HG02840 (cell line): Measurements from ENCODE around the gene ERC1.

ENCODE experiments used
- ATAC-seq: cut with Tn5 transposase; IDR thresholded peaks from one replicate; pipeline ENCODE4 v1.9.1; 2021; ENCODE audit warnings: mild to moderate bottlenecking, moderate library complexity, moderate number of reproducible peaks; ENCODE audit not compliant: unreplicated experiment, low FRiP score

The ERC1 gene

GRCh38 chr12:1459339-1459738 is 468.3 kb downstream of the ERC1 start:
- ATAC-seq = no peak

DNA sequence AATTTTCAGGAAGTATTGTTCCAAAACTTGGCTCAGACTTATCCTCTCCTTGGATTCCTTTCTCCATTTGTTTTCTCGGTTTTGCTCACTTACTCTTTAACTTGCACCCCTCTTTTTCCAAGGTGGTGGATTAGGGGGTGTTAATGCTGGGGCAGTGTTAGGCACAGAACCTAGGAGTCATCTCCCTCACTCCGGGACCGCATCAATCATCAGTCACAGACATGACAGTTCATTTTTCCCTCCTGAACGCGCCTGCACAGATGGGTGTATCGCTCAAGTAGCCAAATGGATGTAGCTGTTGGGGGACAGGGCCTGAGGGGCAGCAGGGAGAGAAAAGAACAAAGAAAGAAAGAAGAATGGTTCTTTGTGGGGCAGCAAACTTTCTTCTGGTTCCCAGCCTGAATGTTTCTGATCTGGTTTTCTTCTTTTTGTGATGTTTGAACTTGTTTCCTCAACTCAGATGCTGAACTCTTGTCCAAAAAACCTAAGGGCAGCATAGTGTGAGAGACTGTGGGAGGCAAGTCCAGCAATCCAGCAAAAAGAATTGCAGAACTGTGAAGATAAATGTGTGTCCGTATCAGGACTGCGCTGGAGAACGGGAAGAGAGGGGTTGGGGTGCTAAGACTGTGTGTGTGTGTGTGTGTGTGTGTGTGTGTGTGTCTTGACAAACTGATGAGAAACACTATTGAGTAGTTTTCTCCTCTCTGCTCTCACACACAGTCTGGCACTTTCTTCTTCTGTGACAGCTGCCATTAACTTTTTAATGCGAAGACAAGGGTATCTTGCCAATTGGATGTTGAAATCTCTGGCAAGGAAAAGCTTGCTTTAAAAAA is 472.3 kb downstream of the ERC1 start:
- no peak for ATAC-seq

- no peak for ATAC-seq
Measured at GRCh38 chr12:1464925-1465324, 473.9 kb downstream of the ERC1 start.

DNA sequence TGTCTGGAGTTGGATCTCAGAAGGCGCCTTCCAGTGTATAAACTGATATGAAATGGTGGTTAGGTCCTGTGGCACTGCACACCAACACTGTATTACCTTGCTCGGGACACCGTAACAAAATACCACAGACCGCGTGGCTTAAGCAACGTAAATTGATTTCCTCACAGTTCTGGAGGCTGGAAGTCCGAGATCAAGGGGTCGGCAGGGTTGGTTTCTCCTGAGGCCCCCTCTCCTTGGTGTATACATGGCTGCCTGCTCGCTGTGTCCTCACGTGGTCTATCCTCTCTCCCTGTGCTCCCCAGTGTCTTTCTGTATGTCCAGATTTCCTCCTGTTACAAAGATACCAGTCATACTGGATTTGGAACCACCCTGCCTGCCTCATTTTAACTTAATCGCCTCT is 475.0 kb downstream of the ERC1 start:
- no peak for ATAC-seq

GRCh38 chr12:1466481-1467154 is 475.6 kb downstream of the ERC1 start:
- no peak for ATAC-seq

DNA sequence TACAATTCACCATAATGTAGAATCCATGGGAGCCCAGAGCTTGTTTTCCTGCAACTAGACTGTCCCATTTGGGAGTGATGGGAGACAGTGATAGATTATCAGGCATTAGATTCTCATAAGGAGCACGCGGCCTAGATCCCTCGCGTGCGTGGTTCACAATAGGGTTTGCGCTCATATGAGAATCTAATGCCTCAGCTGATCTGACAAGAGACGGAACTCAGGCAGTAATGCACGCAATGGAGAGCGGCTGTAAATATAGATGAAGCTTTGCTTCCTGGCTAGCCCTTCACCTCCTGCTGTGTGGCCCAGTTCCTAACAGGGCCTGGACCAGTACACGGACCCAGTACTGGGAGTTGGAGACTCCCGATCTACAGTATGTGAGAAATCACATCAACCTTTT is 476.7 kb downstream of the ERC1 start:
- ATAC-seq = no peak

- ATAC-seq = no peak
Measured at GRCh38 chr12:1469070-1469469, 478.0 kb downstream of the ERC1 start.

GRCh38 chr12:1470051-1470450 is 479.0 kb downstream of the ERC1 start:
- no peak for ATAC-seq

DNA sequence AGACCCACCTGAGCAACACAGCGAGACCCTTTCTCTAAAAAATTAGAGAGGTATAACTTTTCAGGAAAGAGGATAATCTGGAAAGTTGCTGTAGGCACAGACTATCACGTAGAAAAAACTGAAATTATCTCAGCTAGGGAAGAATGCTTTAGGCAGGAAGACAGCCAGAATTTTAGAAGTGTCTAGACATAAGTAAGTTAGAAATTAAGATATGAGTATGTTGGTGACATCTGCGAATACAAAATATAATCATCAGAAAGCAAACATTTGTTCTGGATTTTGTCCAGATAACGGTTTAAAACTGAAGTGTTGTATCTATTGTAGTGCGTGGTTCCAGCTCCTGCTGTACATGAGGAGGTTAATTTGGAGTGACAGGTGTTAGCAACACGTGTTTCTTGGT is 480.2 kb downstream of the ERC1 start:
- ATAC-seq = no peak

GRCh38 chr12:1473418-1473817 is 482.4 kb downstream of the ERC1 start:
- no peak for ATAC-seq

GRCh38 chr12:1474041-1474573 is 483.1 kb downstream of the ERC1 start:
- no peak for ATAC-seq

- no peak for ATAC-seq
Measured at GRCh38 chr12:1474574-1475153, 483.6 kb downstream of the ERC1 start.

- no peak for ATAC-seq
Measured at GRCh38 chr12:1479645-1480044, 488.6 kb downstream of the ERC1 start.

DNA sequence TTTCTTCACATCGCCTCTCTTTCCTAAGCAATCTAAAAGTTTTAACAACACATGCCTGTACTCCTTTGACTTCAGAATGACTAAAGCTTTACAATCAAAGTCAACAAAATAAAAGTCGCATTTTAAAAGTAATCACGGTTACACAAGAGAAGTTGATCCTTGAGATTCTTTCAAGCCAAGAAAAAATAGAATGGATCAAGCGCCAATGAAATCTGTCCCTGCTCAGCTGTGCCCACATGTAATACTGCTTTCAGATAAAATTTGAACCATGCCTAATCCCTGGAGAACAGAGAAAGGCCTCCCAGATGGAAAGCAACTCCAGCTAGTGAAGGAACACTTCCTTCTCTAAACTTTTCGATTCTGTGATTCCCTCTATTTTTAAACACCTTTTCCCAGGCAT is 490.3 kb downstream of the ERC1 start:
- no peak for ATAC-seq

DNA sequence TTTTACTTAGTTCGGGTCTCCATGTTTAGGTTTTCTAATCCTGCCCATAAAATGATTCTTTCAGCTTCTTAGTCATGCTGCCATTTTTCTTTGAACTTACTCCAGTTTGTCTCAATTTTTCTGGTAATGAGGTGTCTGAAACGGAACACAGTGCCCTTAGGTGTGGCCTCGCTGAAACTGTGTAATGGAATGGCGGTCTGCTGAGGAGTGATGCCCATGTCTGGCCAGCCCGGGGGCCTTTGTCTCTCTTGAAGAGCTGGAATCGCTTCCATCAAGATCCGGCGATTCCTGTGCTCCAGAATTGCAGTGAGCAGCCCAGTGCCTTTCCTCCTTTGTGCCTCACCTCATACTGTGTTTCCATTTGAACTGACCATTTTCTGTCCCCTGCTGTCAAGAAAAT is 490.9 kb downstream of the ERC1 start:
- ATAC-seq = no peak

DNA sequence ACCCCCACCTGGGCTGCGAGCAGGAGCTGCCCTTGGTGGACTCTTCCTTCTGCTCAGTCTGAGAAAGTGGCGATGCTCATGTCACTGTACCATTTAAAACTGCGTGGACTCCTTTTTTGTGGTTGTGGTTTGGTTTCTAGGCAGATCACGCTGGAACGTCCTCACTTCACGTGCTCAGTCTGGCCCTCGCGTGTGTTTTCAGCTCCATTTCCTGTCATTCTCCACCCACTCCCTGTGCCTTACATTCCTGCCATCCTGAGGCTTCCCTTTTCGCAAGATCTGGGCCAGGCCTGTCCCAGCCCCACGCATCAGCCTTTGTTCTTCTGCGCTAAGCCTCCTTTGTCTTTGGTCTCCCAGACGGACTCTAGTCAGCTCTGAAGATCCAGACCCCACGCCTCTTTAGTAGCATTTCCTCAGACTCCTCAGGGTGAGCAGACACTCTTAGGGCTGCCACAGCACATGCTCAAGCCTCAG is 497.9 kb downstream of the ERC1 start:
- ATAC-seq = no peak

DNA sequence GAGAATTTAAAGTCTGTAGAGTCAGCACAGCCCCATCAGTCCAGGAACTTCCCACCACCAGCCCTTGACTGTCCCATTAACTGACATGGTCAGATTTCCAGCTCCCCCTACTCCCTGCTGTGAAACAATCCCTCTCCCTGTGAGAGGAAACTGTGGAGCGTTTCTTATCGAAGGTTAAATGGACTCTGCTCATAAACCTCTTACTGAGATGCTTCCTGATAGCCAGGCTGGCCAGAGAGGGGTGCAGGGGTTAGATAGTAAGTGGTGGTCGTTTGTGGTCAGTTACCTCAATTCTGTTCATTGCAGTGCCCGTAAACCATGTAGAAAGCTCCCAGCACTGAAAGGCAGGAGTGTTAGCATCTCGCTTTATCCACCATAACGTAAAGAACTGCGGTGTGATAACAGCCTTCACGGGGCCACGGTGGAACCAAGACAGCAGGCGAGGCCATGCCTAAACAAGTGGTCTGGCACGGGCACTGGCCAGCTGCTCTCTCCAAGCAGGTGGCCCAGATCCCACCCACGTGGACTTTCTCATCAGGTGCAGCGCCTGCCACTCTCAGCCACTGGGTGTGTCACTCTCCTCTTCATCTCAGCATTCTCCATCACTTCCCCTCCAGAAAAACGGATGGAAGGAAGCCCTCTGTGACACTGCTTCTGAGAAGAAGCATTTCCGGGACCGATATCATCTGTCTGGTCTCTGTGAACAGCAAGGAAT is 501.1 kb downstream of the ERC1 start:
- no peak for ATAC-seq

- ATAC-seq = no peak
Measured at GRCh38 chr12:1493781-1494565, 502.9 kb downstream of the ERC1 start.

DNA sequence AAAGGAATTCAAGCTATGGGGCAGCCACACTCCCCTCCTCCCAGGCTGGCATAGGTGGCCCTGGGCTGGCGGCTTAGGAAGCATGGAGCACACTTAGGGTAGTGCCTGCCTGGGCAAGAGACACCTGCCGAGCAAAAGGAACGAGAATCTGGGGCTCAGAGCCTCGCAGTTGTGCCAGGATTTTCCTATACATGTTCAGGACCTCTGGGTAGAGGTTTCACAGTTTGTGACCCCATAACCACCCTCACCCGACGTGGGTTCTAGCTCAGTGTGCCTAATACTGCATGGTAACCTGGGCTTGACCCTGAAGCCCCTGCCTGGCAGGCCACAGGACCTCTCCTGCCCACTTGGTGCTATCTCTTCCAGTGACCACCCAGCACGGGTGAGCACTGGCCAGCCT is 503.8 kb downstream of the ERC1 start:
- ATAC-seq = no peak
